Endothelial cell of hepatic sinusoid (primary cell): Measurements from ENCODE around the gene ZIC1.

Experiments used
- in situ Hi-C: cut with HindIII; loops from 2 replicates; pipeline ENCODE4 v1.10.0; 2017; ENCODE audit warnings: low sequenced_read_pairs

ZIC1 gene

GRCh38 chr3:147409143-147410115, at the start of gene ZIC1:
Gene ZIC1, plus strand, starts transcription at chr3:147409365. Its CDS starts 748 bp downstream, at chr3:147410113.
- in situ Hi-C loops: no loop called here

- in situ Hi-C loops: no loop called here
Measured at GRCh38 chr3:147360051-147360439, 49.1 kb upstream of the ZIC1 start.

- in situ Hi-C loops: no loop called here
Measured at GRCh38 chr3:147360646-147361453, 48.3 kb upstream of the ZIC1 start.

GRCh38 chr3:147361454-147362420, 47.4 kb upstream of the ZIC1 start:
- in situ Hi-C loops: no loop called here

- in situ Hi-C loops: no loop called here
Measured at GRCh38 chr3:147364771-147365170, 44.4 kb upstream of the ZIC1 start.

- in situ Hi-C loops: no loop called here
Measured at GRCh38 chr3:147365196-147366115, 43.7 kb upstream of the ZIC1 start.

GRCh38 chr3:147367676-147368075, 41.5 kb upstream of the ZIC1 start:
- in situ Hi-C loops: no loop called here

- in situ Hi-C loops: no loop called here
Measured at GRCh38 chr3:147368151-147368550, 41.0 kb upstream of the ZIC1 start.

GRCh38 chr3:147368561-147369221, 40.5 kb upstream of the ZIC1 start:
- in situ Hi-C loops: no loop called here

- in situ Hi-C loops: no loop called here
Measured at GRCh38 chr3:147369231-147369630, 39.9 kb upstream of the ZIC1 start.

GRCh38 chr3:147369661-147370123, 39.5 kb upstream of the ZIC1 start:
- in situ Hi-C loops: no loop called here

GRCh38 chr3:147370349-147370748, 38.8 kb upstream of the ZIC1 start:
- in situ Hi-C loops: no loop called here

GRCh38 chr3:147371140-147371539, 38.0 kb upstream of the ZIC1 start:
- in situ Hi-C loops: no loop called here

GRCh38 chr3:147371771-147372340, 37.3 kb upstream of the ZIC1 start:
- in situ Hi-C loops: no loop called here

GRCh38 chr3:147372525-147373027, 36.6 kb upstream of the ZIC1 start:
- in situ Hi-C loops: no loop called here

GRCh38 chr3:147373301-147373700, 35.9 kb upstream of the ZIC1 start:
- in situ Hi-C loops: no loop called here

GRCh38 chr3:147377412-147378367, 31.5 kb upstream of the ZIC1 start:
- in situ Hi-C loops: no loop called here
